Measurements from ENCODE around the gene MAST4.

GRCh38 chr5:66795682-66796081, 199.5 kb downstream of the MAST4 start:
- TF ChIP-seq CTCF (IDR thresholded peaks at IDR 0.05): no peak
- TF ChIP-seq POLR2A (IDR thresholded peaks at IDR 0.05): no peak

All from uterus (tissue), 2 donors.